HTR-8/SVneo (cell line): ENCODE data around the gene KISS1R.

ENCODE experiments used
- DNase-seq: peaks from one replicate; pipeline ENCODE4 v3.0.0; 2011; ENCODE audit warnings: low spot score, mixed read lengths; ENCODE audit not compliant: insufficient read length
- FAIRE-seq: peaks from 2 replicates; lab custom pipeline; 2011; peaks lifted over from hg19 to GRCh38; lab: Jason Lieb, UNC

The KISS1R gene

DNA sequence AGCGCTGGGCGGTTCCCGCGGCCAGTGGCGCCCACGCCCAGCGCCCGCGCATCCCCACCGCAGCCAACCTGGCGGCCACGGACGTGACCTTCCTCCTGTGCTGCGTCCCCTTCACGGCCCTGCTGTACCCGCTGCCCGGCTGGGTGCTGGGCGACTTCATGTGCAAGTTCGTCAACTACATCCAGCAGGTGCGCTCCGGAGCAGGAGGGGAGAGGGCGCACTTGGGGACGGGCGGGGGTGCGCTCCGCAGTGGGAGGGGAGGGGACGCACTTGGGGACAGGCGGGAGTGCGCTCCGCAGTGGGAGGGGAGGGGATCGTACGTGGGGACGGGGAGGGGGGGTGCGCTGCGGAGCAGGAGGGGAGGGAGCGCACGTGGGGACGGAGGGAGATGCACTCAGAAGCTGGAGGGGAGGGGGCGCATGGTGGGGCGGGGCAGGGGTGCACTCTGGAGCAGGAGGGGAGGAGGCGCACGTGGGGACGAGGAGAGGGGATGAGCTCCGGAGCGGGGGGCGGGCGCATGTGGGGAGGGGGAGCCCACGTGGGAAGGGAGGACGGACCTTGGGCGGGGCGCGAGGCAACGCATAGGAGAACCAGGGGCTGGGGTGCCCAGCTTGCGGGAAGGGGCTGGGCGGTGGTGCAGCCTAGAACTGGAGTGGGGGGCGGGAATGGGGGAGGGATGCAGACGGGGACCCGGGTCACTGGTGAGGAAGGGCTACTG is 1.5 kb downstream of the KISS1R start:
- FAIRE-seq (no peak), DNase-seq (no peak)

DNA sequence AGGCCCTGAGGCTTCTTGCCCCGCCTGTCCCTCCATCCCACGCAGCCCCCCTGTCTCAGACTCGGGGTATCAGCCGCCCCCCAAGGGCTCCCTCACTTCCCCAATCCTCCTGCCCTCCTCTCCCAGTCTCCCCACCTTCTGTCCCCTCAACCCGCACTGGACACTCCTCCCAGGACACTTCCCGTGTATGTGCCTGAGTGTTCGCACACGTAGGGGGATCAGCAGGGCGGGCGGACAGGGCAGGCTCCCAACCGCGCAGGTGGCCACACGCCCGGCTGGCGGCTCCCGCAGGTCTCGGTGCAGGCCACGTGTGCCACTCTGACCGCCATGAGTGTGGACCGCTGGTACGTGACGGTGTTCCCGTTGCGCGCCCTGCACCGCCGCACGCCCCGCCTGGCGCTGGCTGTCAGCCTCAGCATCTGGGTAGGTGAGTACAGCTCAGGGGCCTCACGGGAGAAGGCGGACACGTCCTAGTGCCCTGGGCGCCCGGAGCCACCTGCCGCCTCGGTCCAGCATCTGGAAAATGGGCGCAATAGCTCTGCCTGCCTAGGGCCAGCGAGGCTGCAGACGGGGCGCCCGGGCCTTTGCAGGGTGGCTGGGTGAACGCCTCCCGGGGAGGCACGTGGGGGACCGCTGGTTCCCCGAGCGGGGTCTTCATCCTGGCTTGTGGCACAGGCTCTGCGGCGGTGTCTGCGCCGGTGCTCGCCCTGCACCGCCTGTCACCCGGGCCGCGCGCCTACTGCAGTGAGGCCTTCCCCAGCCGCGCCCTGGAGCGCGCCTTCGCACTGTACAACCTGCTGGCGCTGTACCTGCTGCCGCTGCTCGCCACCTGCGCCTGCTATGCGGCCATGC is 2.3 kb downstream of the KISS1R start:
- no peak for FAIRE-seq

DNA sequence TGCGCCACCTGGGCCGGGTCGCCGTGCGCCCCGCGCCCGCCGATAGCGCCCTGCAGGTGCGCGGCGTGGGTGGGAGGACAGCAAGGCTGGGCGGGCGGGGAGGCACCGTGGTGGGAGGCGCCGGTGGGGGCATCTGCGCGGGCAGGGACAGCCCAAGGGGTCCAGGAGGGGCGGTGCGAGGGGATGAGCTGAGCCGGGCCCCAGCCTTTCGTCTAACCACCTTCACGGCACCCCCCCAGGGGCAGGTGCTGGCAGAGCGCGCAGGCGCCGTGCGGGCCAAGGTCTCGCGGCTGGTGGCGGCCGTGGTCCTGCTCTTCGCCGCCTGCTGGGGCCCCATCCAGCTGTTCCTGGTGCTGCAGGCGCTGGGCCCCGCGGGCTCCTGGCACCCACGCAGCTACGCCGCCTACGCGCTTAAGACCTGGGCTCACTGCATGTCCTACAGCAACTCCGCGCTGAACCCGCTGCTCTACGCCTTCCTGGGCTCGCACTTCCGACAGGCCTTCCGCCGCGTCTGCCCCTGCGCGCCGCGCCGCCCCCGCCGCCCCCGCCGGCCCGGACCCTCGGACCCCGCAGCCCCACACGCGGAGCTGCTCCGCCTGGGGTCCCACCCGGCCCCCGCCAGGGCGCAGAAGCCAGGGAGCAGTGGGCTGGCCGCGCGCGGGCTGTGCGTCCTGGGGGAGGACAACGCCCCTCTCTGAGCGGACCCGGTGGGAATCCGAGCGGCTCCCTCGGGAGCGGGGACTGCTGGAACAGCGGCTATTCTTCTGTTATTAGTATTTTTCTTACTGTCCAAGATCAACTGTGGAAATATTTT is 3.1 kb downstream of the KISS1R start:
- FAIRE-seq, result no peak

More for the DNA sequence above, 2.3 kb downstream of the KISS1R start:
- no peak for DNase-seq

DNA sequence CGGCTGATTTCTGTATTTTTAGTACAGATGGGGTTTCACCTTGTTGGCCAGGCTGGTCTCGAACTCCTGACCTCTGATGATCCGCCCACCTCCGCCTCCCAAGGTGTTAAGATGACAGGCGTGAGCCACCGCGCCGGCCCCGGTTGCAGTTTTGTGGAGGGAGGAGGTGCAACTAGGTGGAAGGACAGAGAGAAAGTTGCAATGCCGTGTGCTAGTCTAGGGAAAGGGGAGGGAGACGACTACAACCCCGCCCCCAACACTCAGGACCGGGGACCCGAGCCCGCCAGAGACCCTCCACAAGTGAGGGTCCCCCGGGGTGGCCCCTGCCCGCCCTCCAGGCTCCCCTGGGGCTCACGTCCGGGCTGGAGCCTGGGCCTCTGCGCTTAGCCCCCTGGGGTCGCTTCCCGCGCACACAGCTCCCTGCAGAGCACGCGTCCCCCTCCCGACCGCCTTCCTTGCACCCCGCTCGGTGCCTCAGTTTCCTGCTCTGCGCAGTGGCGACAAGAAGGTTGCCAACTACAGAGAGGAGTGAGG is 7.5 kb downstream of the KISS1R start:
- DNase-seq, result no peak
- no peak for FAIRE-seq

More for the DNA sequence above, 3.1 kb downstream of the KISS1R start:
- no peak for DNase-seq

DNA sequence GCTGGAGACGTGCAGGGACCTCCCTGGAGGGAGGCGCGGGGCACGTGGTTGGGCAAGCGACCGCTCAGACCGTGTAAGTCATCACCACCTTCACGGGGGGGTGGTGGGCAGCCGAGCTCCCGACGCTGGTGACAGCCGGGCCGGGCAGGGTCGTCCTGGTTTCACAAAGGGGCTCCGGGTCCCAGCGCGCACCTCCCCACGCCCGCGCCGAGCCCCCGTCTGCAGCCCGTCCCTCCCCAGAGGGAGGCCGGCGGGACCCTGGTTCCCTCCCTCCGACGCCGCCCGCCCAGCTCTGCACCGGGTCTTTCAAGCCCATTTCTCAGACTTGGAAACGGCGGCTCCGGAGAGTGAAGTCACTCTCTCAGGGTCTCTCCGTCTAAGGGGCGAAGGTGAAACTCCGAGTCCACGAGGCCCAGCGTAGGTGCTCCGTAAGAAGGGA is 8.0 kb downstream of the KISS1R start:
- FAIRE-seq, result no peak
- DNase-seq, result no peak

DNA sequence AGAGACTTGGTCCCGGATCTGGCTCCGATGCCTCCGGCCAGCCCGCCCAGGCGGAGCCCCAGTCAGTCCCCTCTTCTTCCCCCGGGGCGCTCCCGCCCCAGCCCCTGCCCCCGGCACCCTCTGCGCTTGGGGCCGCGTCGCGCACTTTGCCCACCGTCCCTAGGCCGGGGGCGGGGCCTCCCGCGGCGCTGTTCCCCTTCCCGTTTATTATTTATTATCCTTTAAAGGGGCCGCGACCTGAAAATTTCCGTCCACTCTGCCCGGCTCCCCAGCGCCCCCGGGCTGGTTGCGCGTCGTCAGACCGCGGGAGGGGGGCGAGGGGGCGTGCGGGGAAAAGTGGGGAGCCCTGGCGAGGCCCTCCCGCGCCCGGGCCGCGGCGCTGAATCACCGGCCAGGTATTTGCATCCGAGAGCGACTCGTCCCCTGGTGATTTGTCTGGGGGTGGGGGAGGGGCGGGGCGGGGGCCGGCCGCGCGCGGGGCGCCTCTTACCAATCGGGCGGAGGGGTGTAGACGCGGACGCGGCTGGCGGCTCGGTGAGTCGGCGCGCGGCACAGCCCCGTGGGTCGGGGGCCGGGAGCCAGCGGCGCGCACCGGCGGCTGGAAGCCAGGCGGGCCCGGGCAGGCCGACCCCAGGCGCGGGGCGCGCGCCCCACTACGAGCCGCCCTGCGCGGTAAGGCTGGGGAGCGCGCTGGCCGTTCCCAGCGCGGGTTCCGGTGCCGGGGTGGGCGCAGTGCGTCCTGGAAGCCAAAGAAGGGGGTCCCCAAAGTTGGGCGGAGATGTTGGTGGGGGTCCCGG is 8.6 kb downstream of the KISS1R start, which contains the start of gene ARID3A:
ARID3A (plus strand) TSS at position 510 of the 797 bp plus-strand sequence. CDS start 3,494 bp downstream, outside the sequence.
- peak; percentile 78 for DNase-seq
- no peak for FAIRE-seq

DNA sequence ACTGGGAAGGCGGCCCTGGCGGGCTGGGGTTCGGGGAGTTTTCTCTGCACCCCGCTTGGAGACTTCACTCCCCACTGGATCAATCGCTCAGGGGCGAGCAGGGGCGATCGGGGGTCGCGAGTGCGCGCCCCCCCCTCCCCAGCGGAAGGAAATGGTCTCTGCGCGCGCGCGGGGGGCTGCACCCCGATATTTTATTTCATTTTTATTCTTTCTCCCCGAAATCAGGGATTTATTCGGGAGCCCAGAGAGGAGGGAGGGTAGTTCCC is 9.1 kb downstream of the KISS1R start:
- no peak for DNase-seq
- no peak for FAIRE-seq

DNA sequence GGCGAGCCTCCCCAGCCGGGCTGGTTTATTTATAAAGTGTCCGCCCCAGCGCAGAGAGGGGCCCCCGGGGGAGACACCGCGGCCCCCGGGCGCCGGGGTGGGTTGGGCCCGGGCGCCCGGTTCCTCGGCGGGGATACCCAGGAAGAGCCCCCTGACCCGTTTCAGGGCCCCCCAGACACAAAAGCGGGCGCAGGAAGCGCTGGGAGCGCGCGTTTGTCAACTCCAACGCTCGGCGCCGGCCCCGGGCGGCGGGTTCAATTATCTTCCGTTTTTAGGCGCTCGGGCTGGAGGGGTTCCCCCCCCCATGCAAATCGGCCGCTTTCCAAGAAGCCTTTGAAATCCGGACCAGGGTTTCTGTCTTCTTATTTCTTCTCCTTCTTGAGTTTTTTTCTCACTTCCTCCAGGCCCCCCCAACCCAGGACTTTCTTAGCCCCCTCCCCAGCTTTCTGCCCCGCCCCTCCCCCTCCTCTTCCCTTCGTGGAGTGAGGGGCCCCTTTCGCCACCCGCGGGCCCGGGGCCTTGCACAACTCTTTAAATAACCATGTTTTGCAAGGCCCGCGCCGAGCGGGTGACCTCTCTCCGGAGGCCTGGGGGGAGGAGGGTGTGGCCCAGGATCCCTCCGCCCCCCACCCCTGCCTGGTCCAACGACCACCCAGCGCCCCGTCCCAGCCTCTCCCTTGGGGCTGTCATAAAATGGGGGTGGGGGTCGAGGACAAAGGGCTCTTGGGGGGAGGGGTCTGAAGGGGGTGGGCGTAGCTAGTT is 9.6 kb downstream of the KISS1R start:
- FAIRE-seq, result no peak
- DNase-seq, result no peak

DNA sequence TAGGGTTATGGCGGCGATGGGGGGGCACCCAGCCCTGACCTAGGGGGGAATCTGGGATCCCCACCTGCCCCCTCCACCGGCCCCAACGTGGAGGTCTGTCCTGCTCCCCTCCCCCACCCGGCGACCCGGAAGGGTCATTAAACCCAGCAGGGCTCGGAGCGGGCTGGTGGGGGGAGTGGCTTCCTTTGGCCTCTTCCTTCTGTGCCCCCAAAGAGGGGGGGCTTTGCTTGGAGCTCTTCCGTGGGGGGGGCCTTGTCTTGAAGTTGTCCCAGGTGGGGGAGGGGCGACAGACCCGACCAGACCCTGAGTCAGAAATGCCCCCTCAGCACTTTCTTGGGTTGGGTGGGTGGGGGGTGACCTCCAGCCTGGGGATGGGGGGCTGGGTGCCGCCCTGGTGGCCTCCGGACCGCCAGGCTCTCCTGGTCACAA is 10.2 kb downstream of the KISS1R start:
- FAIRE-seq, result no peak
- no peak for DNase-seq

DNA sequence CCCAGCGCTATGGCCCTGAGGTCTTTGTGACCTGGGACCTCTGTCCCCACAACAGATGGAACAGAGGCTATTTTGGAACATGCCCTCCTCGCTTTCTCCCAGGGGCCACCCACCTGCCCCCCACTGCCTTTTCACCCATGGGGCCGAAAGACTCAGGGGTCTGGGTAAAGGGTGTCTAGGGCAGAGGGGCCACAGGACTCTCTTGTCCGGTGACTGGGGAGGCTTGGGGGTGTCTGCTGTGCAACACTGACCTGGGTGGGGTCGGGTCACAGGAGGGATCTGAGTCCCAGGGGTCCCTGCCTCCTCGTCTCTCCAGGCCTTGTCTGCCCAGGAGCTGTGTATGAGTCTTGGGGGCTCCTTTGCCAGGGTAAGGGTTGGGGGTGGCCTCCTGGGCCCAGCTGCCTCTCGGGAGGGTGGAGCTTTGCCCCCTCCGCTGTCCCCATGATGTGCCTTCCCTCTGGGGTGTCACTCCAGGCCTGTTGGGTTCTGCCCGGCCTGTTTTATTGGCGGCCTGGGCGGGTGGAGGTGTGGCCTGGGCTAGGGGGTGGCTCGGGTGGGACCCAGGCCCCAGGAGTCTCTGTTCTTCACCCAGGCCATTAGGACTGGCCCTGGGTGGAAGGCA is 10.8 kb downstream of the KISS1R start:
- DNase-seq, result no peak
- no peak for FAIRE-seq

DNA sequence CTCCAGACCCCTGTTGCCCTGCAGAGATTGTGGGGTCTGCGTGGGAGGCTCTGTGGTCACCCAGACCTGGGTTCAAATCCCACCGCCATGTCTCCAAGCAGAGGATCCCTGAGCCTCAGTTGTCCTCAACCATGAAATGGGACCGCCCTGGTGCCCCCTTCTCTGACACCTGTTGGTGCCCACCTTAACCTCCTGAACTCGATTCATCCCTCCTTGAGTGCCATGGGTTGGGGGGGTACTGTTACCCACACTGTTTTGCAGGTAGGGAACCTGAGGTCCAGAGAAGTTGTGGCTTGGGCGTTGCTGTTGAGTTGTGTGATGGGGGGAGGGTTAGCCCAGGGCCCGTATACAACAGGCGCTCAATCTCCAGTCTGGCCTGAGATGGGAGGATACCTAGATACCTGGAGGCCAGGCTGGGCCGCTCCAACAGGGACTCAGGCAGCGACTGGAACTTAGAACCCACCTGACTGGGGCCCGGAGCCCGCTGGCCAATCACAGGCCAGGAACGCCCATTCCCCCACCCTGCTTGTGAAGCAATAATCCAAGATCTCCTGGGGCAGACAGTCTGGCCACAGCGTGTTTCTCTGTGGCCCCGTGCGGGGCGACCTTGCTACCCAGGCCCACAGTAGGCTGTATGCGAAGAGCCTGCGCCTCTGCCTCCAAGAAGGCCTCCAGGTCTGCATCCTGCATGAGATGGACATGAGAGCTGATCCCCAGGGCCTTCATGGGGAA is 11.5 kb downstream of the KISS1R start:
- no peak for DNase-seq
- no peak for FAIRE-seq

DNA sequence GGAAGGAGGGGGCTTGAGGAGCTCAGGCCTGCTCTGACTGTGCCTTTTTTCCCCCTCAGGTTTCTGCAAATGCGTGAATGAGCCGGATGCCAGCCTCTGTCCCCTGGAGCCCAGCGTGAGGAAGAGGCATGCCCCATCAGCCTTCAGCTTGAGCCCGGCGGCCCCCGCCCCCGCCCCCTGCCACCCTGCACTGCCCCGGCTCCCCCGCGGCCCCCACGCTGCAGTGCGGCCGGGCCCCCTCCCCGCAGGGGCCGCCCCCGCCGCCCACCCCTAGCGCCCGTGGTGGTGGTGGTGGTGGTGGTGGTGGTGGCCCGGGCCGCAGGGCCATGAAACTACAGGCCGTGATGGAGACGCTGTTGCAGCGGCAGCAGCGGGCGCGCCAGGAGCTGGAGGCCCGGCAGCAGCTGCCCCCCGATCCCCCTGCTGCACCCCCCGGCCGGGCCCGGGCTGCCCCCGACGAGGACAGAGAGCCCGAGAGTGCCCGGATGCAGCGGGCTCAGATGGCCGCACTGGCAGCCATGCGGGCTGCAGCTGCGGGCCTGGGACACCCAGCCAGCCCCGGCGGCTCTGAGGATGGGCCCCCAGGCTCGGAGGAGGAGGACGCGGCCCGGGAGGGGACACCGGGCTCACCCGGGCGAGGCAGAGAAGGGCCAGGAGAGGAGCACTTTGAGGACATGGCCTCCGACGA is 12.2 kb downstream of the KISS1R start:
- FAIRE-seq (no peak), DNase-seq (no peak)

DNA sequence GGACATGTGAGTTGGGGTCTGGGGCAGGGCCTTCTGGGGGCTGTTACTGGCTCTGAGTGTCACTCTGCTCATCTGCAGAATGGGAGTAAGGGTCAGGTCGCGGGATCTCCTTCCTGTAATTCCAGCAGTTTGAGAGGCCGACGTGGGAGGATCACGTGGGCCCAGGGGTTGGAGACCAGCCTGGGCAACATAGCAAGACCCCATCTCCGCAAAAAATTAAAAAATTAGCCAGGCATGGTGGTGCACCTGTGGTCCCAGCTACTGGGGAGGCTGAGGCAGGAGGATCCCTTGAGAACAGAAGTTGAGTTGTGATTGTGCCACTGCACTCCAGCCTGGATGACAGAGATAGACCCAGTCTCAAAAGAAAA is 12.7 kb downstream of the KISS1R start:
- DNase-seq (no peak), FAIRE-seq (no peak)

DNA sequence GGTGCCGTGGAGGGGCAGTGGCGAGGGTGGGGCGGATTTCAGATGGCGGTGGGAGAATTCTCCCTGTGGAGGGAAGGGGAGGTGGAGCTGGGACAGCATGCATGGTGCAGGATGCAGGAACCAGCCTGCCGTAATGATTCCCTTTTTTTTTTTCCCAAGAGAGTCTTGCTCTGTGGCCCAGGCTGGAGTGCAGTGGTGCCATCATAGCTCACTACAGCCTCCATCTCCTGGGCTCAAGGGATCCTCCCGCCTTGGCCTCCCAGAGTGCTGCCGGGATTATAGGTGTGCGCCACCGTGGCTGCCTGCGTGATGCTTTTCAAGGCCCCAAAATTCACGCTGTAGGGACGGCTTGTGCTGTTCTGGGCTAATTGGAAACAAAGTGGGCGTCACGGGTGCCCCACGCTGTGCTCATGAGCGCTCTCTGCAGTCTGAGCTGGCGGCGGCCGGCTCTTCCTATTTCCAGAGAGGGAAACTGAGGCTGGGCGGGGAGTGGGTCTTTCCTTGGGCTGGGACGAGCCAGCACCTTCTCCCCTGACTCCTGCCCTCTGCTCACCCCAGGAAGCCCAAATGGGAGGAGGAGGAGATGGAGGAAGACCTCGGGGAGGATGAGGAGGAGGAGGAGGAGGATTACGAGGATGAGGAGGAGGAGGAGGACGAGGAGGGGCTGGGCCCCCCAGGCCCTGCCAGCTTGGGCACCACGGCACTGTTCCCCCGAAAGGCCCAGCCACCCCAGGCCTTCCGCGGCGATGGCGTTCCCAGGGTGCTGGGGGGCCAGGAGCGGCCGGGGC is 14.9 kb downstream of the KISS1R start:
- FAIRE-seq (no peak), DNase-seq (no peak)

DNA sequence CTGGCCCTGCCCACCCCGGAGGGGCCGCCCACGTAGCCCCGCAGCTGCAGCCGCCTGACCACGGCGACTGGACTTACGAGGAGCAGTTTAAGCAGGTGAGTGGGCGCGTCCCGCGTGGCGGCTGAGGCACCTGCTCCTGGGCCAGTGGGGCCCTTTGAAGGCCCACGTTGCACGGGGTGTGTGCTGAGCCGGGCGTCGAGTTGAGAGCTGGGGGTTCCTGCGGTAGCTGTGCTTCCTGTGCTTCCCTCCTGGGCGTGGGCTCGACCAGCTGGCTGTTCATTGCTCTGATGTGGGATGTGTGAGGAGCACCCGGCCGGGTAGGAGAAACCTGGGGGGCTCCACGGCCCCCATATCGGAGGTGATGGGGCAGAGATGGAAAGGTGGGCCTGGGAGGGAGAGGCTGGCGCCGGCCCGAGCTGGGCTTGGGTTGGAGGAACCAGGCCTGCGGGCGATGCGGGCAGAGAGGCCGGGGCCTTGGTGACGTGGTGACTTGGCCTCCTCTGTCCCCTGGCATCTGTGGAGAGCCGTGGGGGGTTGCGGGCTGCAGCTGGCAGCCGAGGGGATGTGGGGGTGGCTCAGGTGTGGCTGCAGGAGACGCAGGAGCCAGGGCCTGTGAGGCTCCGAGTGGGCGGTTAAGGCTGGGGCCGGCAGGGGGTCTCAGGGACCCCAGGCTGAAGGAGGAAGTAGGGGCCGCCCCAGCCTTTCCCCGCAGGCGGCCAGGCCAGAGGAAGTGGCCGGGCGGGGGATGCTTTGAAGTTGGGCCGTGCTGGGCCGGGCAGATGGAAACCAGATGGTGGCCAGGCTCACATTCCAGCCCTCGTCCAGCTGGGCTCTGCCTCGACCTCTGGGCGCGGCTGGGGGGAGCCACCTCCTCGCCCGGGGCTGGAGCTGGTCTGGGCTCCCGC is 15.8 kb downstream of the KISS1R start:
- DNase-seq, result peak; percentile 80
- FAIRE-seq, result peak; percentile 62

DNA sequence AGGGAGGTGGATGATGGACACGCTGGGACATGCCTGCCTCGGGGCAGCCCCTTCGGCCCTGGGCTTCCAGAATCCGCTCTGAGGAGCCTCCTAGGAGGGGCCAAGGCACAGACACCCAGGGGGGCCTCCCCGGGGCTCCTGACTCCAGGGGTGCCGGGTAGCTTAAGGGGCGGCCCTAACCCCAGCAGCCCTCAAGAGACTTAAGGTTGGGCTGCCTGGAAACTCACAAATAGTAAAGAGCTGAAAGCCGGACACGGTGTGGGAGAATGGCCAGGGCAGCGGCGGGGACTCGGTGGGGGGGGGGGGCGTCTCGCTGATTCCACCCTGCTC is 16.4 kb downstream of the KISS1R start:
- FAIRE-seq (no peak), DNase-seq (no peak)
